Ovary (tissue), 9 donors: ENCODE data around the gene MCAM. TPM values are rescaled to one million over a fixed set of nuclear protein-coding genes. Genes with fewer than 3 reads are reported as not detected.
A peak's percentile ranks its signal among the peaks of the same experiment; 100 is the strongest.

ENCODE experiments used
- DNase-seq, 5 donors: peaks; one replicate each; pipeline ENCODE4 v3.0.0-alpha.2; 2019 to 2020
- H3K27ac ChIP-seq, 2 donors: fragments of 200-600 bp; one replicate each; pipeline versions ENCODE4 v1.5.1 to v1.8.0; 2019 to 2022
- H3K27me3 ChIP-seq: fragments of 200-600 bp; one replicate; pipeline ENCODE4 v1.8.0; 2022
- H3K36me3 ChIP-seq: fragments of 200-600 bp; sonication (generic); one replicate; pipeline ENCODE4 v1.5.1; 2019
- H3K4me1 ChIP-seq: one replicate; pipeline ENCODE4 v1.8.1; 2013; ENCODE audit warnings: mild to moderate bottlenecking, moderate library complexity; ENCODE audit not compliant: insufficient read depth
- H3K4me3 ChIP-seq: fragments of 200-600 bp; sonication (generic); one replicate; pipeline ENCODE4 v1.5.1; 2017
- H3K9me3 ChIP-seq, 2 donors: fragments of 200-600 bp in 1 of 2; sonication (generic) in 1 of 2; one replicate each; pipeline versions ENCODE4 v1.5.1 to v1.8.1; 2013 to 2019; ENCODE audit warnings: mild to moderate bottlenecking in 1 of 2, moderate library complexity in 1 of 2
- CTCF ChIP-seq, 3 donors: fragments of 450-650 bp in 2 of 3; fragments of 200-600 bp in 1 of 3; IDR thresholded peaks; one replicate each; pipeline versions ENCODE4 v1.5.1 to v1.8.0; 2016 to 2022; ENCODE audit warnings: antibody characterized with exemption in 3 of 3, mild to moderate bottlenecking in 1 of 3
- EP300 ChIP-seq: sonication (generic); formaldehyde crosslinking; IDR thresholded peaks from one replicate; pipeline ENCODE4 v1.6.1; 2017; ENCODE audit warnings: antibody characterized with exemption
- POLR2A ChIP-seq: fragments of 450-650 bp; IDR thresholded peaks from one replicate; pipeline ENCODE4 v1.6.1; 2017; ENCODE audit warnings: antibody characterized with exemption, mild to moderate bottlenecking, moderate library complexity
- WGBS, 3 donors: extraction: QIAGEN DNeasy Blood & Tissue Kit in 1 of 3; methylation state at CpG; one replicate each; pipeline versions ENCODE4 v1.1.5 to v1.1.7; 2013 to 2017; 5-methylcytosine and 5-hydroxymethylcytosine counted together
- intact Hi-C, 4 donors: fragments of 100-400 bp; cut with DNase I; formaldehyde crosslinking; loops; one replicate each; pipeline versions ENCODE4 v1.11.0 to v1.15.1; 2022 to 2023
- polyA plus RNA-seq, 2 donors: library from polyadenylated mRNA; stranded (reverse); fragments of 200-250 nt in 1 of 2; fragments of 350-450 nt in 1 of 2; fragmentation: Illumina TruSeq in 1 of 2; extraction: RNeasy Lipid Tissue Mini Kit (QIAGEN cat#74804) in 1 of 2; gene quantifications; one replicate each; pipeline ENCODE4 v1.2.3, GENCODE V29; 2013 to 2014
- total RNA-seq, 7 donors: library from RNA; depleted of rRNA in 2 of 7; stranded (reverse); fragments of >200 nt in 2 of 7; fragmentation: NEBNext Ultra II Directional in 3 of 7; extraction: Animal tissue kit (Norgen Biotek cat#: 25700) in 3 of 7; gene quantifications; one replicate each; pipeline versions ENCODE4 v1.1.0 to v1.2.4, GENCODE V29; 2016 to 2023
- donor health status: DM: no; HTN: no; CAD: no; lungs with moderate emphysema.
- donor health status: DM: no; HTN: no; CAD: no.
- donor health status: Bipolar disorder and iron deficiency.
- donor health status: DM: yes; HTN: yes; CAD: no.
- donor health status: DM: no; HTN: no; CAD: no.
- donor health status: DM: yes; HTN: yes; CAD: no.

MCAM gene
- total and polyA plus RNA-seq, 9 donors, result 34.6 to 121 (median 56.8) TPM

GRCh38 chr11:119310682-119311052 lies 6.3 kb downstream of the MCAM start:
- intact Hi-C loops, result loop anchor here in 3 of 4 donors (10.0 kb wide), 2 partner anchors 96 to 106 kb away; partner anchors contain the start of gene CBL (in 2 of the 3)
- Histone ChIP-seq H3K4me3 (no peak overlapping the region), H3K36me3 (no peaks in the 10 kb centered on the region), H3K4me1 (peaks cover 12% of the 10 kb centered on the region), H3K27ac (peak overlapping the region in 1 of 2 donors; percentile 20), H3K27me3 (no peaks in the 10 kb centered on the region), H3K9me3 (no peaks in the 10 kb centered on the region)
- DNase-seq, result no peak
- 83 to 90% (median 85%) methylated on average over 20 of the region's 20 CpGs for WGBS, 3 donors
- no peak for TF ChIP-seq EP300
- TF ChIP-seq CTCF (IDR thresholded peaks at IDR 0.05), result no peak
- TF ChIP-seq POLR2A, result no peak

GRCh38 chr11:119309953-119310681 lies 6.8 kb downstream of the MCAM start:
- peak overlapping the region in 1 of 2 donors; percentile 43 for H3K27ac ChIP-seq
- H3K36me3 ChIP-seq, result no peaks in the 10 kb centered on the region
- intact Hi-C loops, result loop anchor here in 3 of 4 donors (10.0 kb wide), 2 partner anchors 95 to 105 kb away; partner anchors contain the start of gene CBL (in 2 of the 3)
- no peak overlapping the region for H3K4me3 ChIP-seq
- no peak for DNase-seq
- TF ChIP-seq EP300, result no peak
- no peak for TF ChIP-seq CTCF (IDR thresholded peaks at IDR 0.05)
- no peak for TF ChIP-seq POLR2A
- WGBS, 3 donors, result 79 to 85% (median 79%) methylated on average over 17 of the region's 17 CpGs
- H3K9me3 ChIP-seq, result no peaks in the 10 kb centered on the region
- H3K27me3 ChIP-seq, result no peaks in the 10 kb centered on the region
- H3K4me1 ChIP-seq, result peaks cover 12% of the 10 kb centered on the region

GRCh38 chr11:119309411-119309810 lies 7.5 kb downstream of the MCAM start:
- Histone ChIP-seq H3K9me3 (no peaks in the 10 kb centered on the region), H3K27me3 (no peaks in the 10 kb centered on the region), H3K36me3 (no peaks in the 10 kb centered on the region), H3K27ac (no peak overlapping the region), H3K4me1 (peaks cover 12% of the 10 kb centered on the region), H3K4me3 (no peak overlapping the region)
- WGBS, 3 donors, result 91 to 95% (median 93%) methylated on average over 11 of the region's 11 CpGs
- no peak for DNase-seq
- intact Hi-C loops, result no loop called here
- TF ChIP-seq CTCF (IDR thresholded peaks at IDR 0.05) (no peak), EP300 (no peak), POLR2A (no peak)

GRCh38 chr11:119307974-119308373 lies 9.0 kb downstream of the MCAM start:
- no peaks in the 10 kb centered on the region for H3K36me3 ChIP-seq
- H3K4me3 ChIP-seq, result no peak overlapping the region
- intact Hi-C loops, result no loop called here
- H3K27ac ChIP-seq, result no peak overlapping the region
- H3K27me3 ChIP-seq, result no peaks in the 10 kb centered on the region
- DNase-seq, result no peak
- 66 to 81% (median 73%) methylated on average over 5 of the region's 5 CpGs for WGBS, 3 donors
- no peaks in the 10 kb centered on the region for H3K9me3 ChIP-seq
- TF ChIP-seq EP300 (no peak), CTCF (IDR thresholded peaks at IDR 0.05) (no peak), POLR2A (no peak)
- peaks cover 12% of the 10 kb centered on the region for H3K4me1 ChIP-seq
